ENCODE measurements around the gene BCR. TPM values are rescaled to one million over a fixed set of nuclear protein-coding genes. Genes with fewer than 3 reads are reported as not detected.
"Not testable (repeated sequence)": the region's sequence is repeated elsewhere in the genome, so short reads cannot be mapped to it uniquely, and the experiment has no call there.

Gene BCR
- total RNA-seq, 4 donors from 2014 or later: 70.5 to 102 (median 84.1) TPM

- intact Hi-C loops (cut with DNase I; ENCODE audit: low total_unique reads): no loop called here
- peak in 1 of 2 donors; percentile 88 for DNase-seq (ENCODE audit: low spot score in 2 of 2)
- no peak overlapping the region for H3K4me3 ChIP-seq (ENCODE audit: low read depth, poor library complexity, severe bottlenecking)
- 72 to 75% methylated on average over 8 of the region's 9 CpGs for WGBS, 2 donors
- TF ChIP-seq POLR2A (IDR thresholded peaks at IDR 0.05) (no peak), CTCF (IDR thresholded peaks at IDR 0.05) (no peak)
Measured at GRCh38 chr22:23305321-23305910, 125.1 kb downstream of the BCR start.

GRCh38 chr22:23305922-23306374 is 125.6 kb downstream of the BCR start:
- WGBS, 2 donors: 49 to 68% methylated on average over 9 to 11 of the region's 11 CpGs
- peak; percentile 45 to 88 for DNase-seq (ENCODE audit: low spot score in 2 of 2)
- no peak for TF ChIP-seq CTCF (IDR thresholded peaks at IDR 0.05)
- TF ChIP-seq POLR2A (IDR thresholded peaks at IDR 0.05): no peak
- H3K4me3 ChIP-seq (ENCODE audit: low read depth, poor library complexity, severe bottlenecking): no peak overlapping the region
- intact Hi-C loops (cut with DNase I; ENCODE audit: low total_unique reads): no loop called here

GRCh38 chr22:23306438-23306921 is 126.2 kb downstream of the BCR start:
- TF ChIP-seq POLR2A (IDR thresholded peaks at IDR 0.05): no peak
- TF ChIP-seq CTCF (IDR thresholded peaks at IDR 0.05): no peak
- 84% methylated on average over 11 of the region's 11 CpGs for WGBS, 2 donors
- H3K4me3 ChIP-seq (ENCODE audit: low read depth, poor library complexity, severe bottlenecking): no peak overlapping the region
- intact Hi-C loops (cut with DNase I; ENCODE audit: low total_unique reads): no loop called here
- DNase-seq (ENCODE audit: low spot score in 2 of 2): peak in 1 of 2 donors; percentile 84

- intact Hi-C loops (cut with DNase I; ENCODE audit: low total_unique reads): no loop called here
- TF ChIP-seq CTCF (IDR thresholded peaks at IDR 0.05) (no peak), POLR2A (IDR thresholded peaks at IDR 0.05) (no peak)
- no peak overlapping the region for H3K4me3 ChIP-seq (ENCODE audit: low read depth, poor library complexity, severe bottlenecking)
- 92 to 95% methylated on average over 3 of the region's 3 CpGs for WGBS, 2 donors
- DNase-seq (ENCODE audit: low spot score in 2 of 2): peak in 1 of 2 donors; percentile 70
Measured at GRCh38 chr22:23306926-23307325, 126.6 kb downstream of the BCR start.

- WGBS, 2 donors: 72% methylated on average over 8 of the region's 10 CpGs; no CpG with 5 or more reads in 1 of the 2 donors
- H3K4me3 ChIP-seq (ENCODE audit: low read depth, poor library complexity, severe bottlenecking); intact Hi-C loops (cut with DNase I; ENCODE audit: low total_unique reads): not testable (repeated sequence)
- DNase-seq (ENCODE audit: low spot score in 2 of 2): peak in 1 of 2 donors; percentile 68
Measured at GRCh38 chr22:23307511-23307910, 127.2 kb downstream of the BCR start.

GRCh38 chr22:23309261-23309660 is 129.0 kb downstream of the BCR start:
- intact Hi-C loops (cut with DNase I; ENCODE audit: low total_unique reads); H3K4me3 ChIP-seq (ENCODE audit: low read depth, poor library complexity, severe bottlenecking): not testable (repeated sequence)
- WGBS, 2 donors: 93 to 100% methylated on average over 2 to 3 of the region's 12 CpGs
- DNase-seq (ENCODE audit: low spot score in 2 of 2): peak in 1 of 2 donors; percentile 42

- H3K4me3 ChIP-seq (ENCODE audit: low read depth, poor library complexity, severe bottlenecking): not testable (repeated sequence)
- 81% methylated on average over 3 of the region's 15 CpGs; no CpG with 5 or more reads in 1 of the 2 donors for WGBS, 2 donors
- peak in 1 of 2 donors; percentile 60 for DNase-seq (ENCODE audit: low spot score in 2 of 2)
- intact Hi-C loops (cut with DNase I; ENCODE audit: low total_unique reads): loop anchor here (10.0 kb wide), 1 partner anchor 74 kb away; no protein-coding TSS in a partner anchor
Measured at GRCh38 chr22:23310443-23311097, 130.3 kb downstream of the BCR start.

- DNase-seq (ENCODE audit: low spot score in 2 of 2): peak in 1 of 2 donors; percentile 39
- WGBS, 2 donors: 91 to 92% methylated on average over 18 of the region's 18 CpGs
- H3K4me3 ChIP-seq (ENCODE audit: low read depth, poor library complexity, severe bottlenecking): not testable (repeated sequence)
- intact Hi-C loops (cut with DNase I; ENCODE audit: low total_unique reads): loop anchor here (10.0 kb wide), 1 partner anchor 73 kb away; no protein-coding TSS in a partner anchor
Measured at GRCh38 chr22:23311635-23312420, 131.5 kb downstream of the BCR start.
